ENCODE results near the gene KRT79.

KRT79 gene

DNA sequence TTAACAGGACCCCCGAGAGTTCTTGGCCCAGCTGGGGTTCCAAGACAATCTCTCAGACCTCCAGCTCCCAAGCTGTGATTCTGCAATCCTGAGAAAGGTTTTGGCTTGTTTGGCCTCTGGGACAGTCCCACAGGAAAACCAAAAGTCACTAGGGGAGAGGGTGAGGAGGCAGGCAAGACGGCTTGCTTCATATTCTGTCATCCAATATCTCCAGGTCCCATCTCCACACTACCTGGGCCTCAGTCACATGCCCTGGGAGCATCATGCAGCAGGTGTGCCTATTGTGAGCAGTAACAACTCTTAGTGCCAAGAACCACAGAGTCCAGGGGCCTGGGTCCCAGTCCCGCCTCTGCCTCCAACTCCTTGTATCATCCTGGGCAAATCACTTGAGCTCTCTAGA is 1.7 kb downstream of the KRT79 start:
- no peak for DNase-seq (ENCODE audit: extremely low read depth, low read depth)
- TF ChIP-seq, protein P1, sequence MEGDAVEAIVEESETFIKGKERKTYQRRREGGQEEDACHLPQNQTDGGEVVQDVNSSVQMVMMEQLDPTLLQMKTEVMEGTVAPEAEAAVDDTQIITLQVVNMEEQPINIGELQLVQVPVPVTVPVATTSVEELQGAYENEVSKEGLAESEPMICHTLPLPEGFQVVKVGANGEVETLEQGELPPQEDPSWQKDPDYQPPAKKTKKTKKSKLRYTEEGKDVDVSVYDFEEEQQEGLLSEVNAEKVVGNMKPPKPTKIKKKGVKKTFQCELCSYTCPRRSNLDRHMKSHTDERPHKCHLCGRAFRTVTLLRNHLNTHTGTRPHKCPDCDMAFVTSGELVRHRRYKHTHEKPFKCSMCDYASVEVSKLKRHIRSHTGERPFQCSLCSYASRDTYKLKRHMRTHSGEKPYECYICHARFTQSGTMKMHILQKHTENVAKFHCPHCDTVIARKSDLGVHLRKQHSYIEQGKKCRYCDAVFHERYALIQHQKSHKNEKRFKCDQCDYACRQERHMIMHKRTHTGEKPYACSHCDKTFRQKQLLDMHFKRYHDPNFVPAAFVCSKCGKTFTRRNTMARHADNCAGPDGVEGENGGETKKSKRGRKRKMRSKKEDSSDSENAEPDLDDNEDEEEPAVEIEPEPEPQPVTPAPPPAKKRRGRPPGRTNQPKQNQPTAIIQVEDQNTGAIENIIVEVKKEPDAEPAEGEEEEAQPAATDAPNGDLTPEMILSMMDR (IDR thresholded peaks at IDR 0.05; ENCODE audit: low read depth, low read length): no peak

DNA sequence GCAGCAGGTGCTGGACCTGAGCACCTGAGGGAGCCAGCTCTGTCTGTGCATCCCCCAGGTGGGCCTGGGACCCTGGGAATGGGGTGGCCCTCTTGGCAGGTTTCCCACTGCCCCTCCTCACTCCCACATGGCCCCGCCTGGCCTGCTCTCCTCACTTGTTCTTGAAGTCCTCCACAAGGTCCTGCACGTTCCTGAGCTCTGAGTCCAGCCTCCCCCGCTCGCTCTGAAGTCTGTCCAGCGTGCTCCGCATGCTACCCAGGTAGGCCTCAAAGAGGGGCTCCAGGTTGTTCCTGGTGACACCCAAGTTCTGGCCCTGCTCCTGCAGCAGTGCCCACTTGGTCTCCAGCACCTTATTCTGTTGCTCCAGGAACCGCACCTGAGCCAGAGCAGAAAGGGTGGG is 2.9 kb downstream of the KRT79 start:
- no peak for DNase-seq (ENCODE audit: extremely low read depth, low read depth)
- TF ChIP-seq, protein P1 (IDR thresholded peaks at IDR 0.05; ENCODE audit: low read depth, low read length): no peak

DNA sequence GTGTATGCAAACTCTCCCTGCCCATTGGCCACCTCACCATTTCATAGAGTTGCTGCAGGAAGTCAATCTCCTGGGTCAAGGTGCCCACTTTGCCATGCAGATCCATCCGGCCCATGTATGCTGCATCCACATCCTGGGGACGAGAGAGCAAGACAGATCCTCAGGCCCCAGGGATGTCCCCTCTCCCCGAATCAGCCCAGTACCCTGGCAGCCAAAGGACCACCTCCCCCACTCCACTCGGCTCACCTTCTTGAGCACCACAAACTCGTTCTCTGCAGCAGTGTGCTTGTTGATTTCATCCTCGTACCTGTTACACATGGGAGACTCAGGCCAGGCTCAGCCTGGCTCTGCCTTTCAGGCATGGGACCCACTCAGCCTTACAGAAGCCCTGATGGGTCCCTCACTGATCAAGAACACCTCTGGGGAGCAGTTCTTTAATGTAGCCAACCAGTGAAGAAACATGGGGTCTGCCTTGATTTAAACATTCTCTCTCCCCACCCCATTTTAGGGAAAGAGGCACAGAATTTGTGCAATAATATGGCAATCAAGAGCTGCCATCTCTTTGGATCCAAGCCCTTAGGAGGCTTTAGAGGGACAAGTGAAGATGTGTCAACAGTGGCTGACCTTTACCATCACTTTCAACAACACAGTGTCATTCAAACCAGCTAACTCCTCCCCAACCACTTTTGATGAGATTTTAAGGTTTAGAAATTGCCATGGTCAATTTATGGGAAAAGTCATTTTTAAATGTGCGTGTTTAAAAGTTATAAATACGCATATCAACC is 3.9 kb downstream of the KRT79 start:
- TF ChIP-seq, protein P1 (IDR thresholded peaks at IDR 0.05; ENCODE audit: low read depth, low read length): no peak
- DNase-seq (ENCODE audit: extremely low read depth, low read depth): no peak

DNA sequence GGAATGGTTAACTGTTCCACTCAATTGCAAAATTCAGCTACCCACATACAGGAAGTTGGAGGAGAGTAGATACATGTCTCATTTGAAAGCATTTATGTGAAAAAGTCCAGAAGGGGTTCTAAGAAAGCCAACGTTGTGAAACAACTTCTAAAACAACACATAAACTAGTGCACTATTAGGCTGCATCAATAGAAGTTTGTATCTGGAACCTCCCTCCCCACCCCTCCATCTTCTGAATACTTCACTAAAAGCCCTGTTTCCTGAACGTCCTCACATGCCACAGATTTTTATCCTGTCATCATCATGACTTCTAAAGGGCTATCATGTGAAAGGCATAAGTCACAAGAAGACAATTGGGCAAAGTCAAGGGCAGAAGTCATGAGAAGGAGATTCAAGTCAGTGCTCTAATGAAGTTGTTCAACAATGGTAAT is 5.5 kb downstream of the KRT79 start:
- no peak for DNase-seq (ENCODE audit: extremely low read depth, low read depth)
- TF ChIP-seq, protein P1 (IDR thresholded peaks at IDR 0.05; ENCODE audit: low read depth, low read length): no peak

DNA sequence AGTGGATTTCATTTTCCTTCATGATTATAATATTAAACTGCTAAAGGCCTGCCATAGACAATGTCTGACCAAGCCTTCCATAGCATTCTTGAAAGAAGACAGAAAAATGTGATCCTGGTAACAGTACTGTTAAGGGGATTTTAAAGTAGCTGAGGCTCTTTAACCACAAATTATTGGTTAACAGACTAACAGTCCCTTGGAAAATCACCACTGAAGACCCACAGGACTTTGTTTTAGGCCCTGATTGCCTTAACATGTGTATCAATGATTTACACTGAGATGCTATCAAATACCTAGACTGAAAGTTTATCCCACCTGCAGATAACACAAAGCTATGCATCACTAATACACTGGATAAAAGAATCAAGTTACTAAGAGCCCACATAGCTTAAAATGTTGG is 6.0 kb downstream of the KRT79 start:
- DNase-seq (ENCODE audit: extremely low read depth, low read depth): no peak
- TF ChIP-seq, protein P1 (IDR thresholded peaks at IDR 0.05; ENCODE audit: low read depth, low read length): no peak

DNA sequence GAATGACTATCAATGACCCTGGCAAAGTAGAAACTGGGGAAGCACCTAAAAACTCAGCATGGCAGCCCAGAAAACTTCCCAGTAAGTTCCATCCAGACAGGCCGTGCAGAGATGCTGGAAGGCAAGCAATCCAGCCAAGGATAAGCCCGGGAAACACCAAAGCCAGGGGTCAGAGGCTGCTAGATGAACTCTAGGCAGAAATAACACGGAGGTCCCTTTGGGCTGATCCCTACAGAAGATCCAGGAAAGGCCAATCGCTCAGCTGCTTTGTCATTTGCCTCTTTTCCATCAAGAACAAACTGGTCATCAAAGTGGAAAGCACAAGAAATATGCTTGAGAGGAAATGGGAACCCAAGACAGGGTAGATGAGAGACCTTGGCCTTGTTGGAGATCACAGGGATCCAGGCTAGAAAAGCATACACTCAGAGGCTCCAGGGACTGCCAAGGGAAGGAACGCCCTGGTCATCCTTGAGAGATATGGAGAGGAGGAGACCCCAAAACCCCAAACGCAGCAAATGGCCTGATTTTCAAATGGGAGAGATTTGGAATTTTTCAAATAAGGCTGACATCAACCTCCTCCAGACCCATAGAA is 6.5 kb downstream of the KRT79 start:
- TF ChIP-seq, protein P1 (IDR thresholded peaks at IDR 0.05; ENCODE audit: low read depth, low read length): no peak

More for the DNA sequence above, 6.5 kb downstream of the KRT79 start:
- DNase-seq (ENCODE audit: extremely low read depth, low read depth): no peak

Data from AG09319 (cell line).